SK-N-SH (cell line): ENCODE data around the gene ZIC1.

Experiments
- TF ChIP-seq, protein P1 (sequence below): IDR thresholded peaks from 2 replicates; pipeline ENCODE4 v1.4.0; 2012; ENCODE audit warnings: low read depth, borderline replicate concordance
- TF ChIP-seq, protein P2 (sequence below): fragments of 200-600 bp; sonication (generic); IDR thresholded peaks from 2 replicates; pipeline ENCODE4 v1.6.1; 2017; ENCODE audit warnings: antibody characterized with exemption, mild to moderate bottlenecking, moderate library complexity

- TF ChIP-seq, protein P1, sequence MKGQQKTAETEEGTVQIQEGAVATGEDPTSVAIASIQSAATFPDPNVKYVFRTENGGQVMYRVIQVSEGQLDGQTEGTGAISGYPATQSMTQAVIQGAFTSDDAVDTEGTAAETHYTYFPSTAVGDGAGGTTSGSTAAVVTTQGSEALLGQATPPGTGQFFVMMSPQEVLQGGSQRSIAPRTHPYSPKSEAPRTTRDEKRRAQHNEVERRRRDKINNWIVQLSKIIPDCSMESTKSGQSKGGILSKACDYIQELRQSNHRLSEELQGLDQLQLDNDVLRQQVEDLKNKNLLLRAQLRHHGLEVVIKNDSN, result no peak
- TF ChIP-seq, protein P2, sequence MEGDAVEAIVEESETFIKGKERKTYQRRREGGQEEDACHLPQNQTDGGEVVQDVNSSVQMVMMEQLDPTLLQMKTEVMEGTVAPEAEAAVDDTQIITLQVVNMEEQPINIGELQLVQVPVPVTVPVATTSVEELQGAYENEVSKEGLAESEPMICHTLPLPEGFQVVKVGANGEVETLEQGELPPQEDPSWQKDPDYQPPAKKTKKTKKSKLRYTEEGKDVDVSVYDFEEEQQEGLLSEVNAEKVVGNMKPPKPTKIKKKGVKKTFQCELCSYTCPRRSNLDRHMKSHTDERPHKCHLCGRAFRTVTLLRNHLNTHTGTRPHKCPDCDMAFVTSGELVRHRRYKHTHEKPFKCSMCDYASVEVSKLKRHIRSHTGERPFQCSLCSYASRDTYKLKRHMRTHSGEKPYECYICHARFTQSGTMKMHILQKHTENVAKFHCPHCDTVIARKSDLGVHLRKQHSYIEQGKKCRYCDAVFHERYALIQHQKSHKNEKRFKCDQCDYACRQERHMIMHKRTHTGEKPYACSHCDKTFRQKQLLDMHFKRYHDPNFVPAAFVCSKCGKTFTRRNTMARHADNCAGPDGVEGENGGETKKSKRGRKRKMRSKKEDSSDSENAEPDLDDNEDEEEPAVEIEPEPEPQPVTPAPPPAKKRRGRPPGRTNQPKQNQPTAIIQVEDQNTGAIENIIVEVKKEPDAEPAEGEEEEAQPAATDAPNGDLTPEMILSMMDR, result no peak
Observed at GRCh38 chr3:147462856-147463255, 53.7 kb downstream of the ZIC1 start.
